ENCODE results near the gene MEGF11.

The MEGF11 gene

DNA sequence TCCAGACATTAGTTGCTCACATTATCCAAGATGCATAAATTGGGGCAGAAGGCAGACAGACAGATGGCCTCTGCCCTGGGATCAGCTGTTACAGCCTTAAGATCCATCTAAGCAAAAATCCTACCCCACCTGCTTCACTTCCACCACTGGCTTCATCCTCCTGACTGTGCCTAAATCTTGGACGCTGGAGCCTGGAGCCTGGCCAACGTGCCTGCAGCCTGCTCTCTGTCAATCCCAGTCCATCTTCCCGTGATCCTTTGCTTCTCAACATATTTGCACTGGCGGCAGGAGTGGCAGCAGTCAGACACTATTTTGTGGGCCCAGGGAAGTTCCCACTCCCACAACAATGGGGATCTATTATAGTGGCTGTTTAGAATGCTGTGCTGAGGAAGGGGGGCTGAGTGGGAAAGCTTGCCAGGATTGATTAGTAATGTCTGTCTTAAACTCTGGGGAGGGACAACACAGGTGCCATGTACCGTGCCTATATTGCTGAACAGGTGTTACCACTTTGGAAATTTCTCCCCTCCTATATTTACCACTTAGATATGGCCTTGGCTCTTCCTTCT lies 121.2 kb downstream of the MEGF11 start:
- Histone ChIP-seq H3K27ac (ENCODE audit: low read depth, low read length) (no peak overlapping the region), H3K27me3 (ENCODE audit: control insufficient read depth in 1 of 2, insufficient read depth in 2 of 2, low read length in 2 of 2) (peaks cover 0 to 4% of the 10 kb centered on the region in 2 donors), H3K9me3 (ENCODE audit: low read length) (no peaks in the 10 kb centered on the region), H3K36me3 (ENCODE audit: insufficient read depth, low read length) (no peaks in the 10 kb centered on the region), H3K4me3 (ENCODE audit: low read depth in 1 of 2, low read length in 2 of 2) (no peak overlapping the region), H3K4me1 (ENCODE audit: insufficient read depth, low read length) (no peaks in the 10 kb centered on the region), H3K9ac (ENCODE audit: low read length) (no peak overlapping the region)

- peaks cover 0 to 4% of the 10 kb centered on the region in 2 donors for H3K27me3 ChIP-seq (ENCODE audit: control insufficient read depth in 1 of 2, insufficient read depth in 2 of 2, low read length in 2 of 2)
- no peak overlapping the region for H3K9ac ChIP-seq (ENCODE audit: low read length)
- H3K27ac ChIP-seq (ENCODE audit: low read depth, low read length): no peak overlapping the region
- H3K9me3 ChIP-seq (ENCODE audit: low read length): no peaks in the 10 kb centered on the region
- H3K4me3 ChIP-seq (ENCODE audit: low read depth in 1 of 2, low read length in 2 of 2): no peak overlapping the region
- no peaks in the 10 kb centered on the region for H3K4me1 ChIP-seq (ENCODE audit: insufficient read depth, low read length)
- no peaks in the 10 kb centered on the region for H3K36me3 ChIP-seq (ENCODE audit: insufficient read depth, low read length)
Observed at GRCh38 chr15:66131831-66132230, 121.7 kb downstream of the MEGF11 start.

- Histone ChIP-seq H3K36me3 (ENCODE audit: insufficient read depth, low read length) (no peaks in the 10 kb centered on the region), H3K27ac (ENCODE audit: low read depth, low read length) (no peak overlapping the region), H3K4me3 (ENCODE audit: low read depth in 1 of 2, low read length in 2 of 2) (no peak overlapping the region), H3K9ac (ENCODE audit: low read length) (no peak overlapping the region), H3K9me3 (ENCODE audit: low read length) (no peaks in the 10 kb centered on the region), H3K4me1 (ENCODE audit: insufficient read depth, low read length) (no peaks in the 10 kb centered on the region), H3K27me3 (ENCODE audit: control insufficient read depth in 1 of 2, insufficient read depth in 2 of 2, low read length in 2 of 2) (peaks cover 0 to 4% of the 10 kb centered on the region in 2 donors)
Observed at GRCh38 chr15:66131200-66131599, 122.3 kb downstream of the MEGF11 start.

DNA sequence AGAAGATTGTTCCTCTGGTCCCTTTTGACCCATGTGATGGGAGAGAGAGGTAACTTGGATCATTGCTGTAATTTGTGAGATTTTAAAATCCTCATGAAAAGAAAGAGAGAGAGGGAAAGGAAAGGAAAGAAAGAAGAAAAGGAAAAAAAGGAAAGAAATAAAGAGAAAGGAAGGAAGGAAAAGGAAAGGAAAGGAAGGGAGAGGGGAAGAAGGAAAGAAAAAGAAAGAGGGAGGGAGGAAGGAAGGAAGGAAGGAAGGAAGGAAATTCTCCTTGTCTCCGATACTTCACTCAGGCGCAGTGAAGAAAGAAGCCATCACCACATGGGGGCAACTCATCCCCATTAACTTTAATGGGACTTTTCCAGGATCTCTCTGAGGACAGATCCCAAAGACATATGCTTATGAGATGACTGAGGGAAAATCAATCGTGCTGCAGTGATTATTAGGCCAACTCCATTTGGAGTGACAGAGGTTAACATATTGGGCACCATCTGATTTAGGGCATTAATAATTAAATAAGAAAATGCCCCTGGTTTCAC lies 123.0 kb downstream of the MEGF11 start:
- no peaks in the 10 kb centered on the region for H3K36me3 ChIP-seq (ENCODE audit: insufficient read depth, low read length)
- H3K9ac ChIP-seq (ENCODE audit: low read length): no peak overlapping the region
- H3K4me1 ChIP-seq (ENCODE audit: insufficient read depth, low read length): no peaks in the 10 kb centered on the region
- no peak overlapping the region for H3K27ac ChIP-seq (ENCODE audit: low read depth, low read length)
- no peaks in the 10 kb centered on the region for H3K9me3 ChIP-seq (ENCODE audit: low read length)
- no peak overlapping the region for H3K4me3 ChIP-seq (ENCODE audit: low read depth in 1 of 2, low read length in 2 of 2)
- H3K27me3 ChIP-seq (ENCODE audit: control insufficient read depth in 1 of 2, insufficient read depth in 2 of 2, low read length in 2 of 2): peaks cover 0 to 4% of the 10 kb centered on the region in 2 donors

DNA sequence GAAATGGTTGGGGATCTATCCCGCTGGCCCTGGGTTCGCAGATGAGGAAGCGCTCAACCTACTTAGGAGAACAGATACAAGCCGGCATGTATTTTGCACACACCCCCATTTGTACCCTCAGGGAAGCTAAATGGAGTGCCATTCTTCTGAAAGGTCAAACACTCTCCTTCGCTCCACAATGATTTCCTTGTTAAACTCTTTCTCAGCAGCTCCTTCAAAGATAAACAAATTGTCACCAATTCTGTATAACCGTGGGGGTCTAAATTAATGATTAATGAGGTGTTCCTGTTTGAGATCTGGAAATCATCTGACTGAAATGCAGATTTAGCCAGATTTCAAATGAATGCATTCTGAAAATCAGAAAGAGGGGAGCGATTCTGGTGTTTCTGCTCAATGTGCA lies 124.0 kb downstream of the MEGF11 start:
- Histone ChIP-seq H3K4me3 (ENCODE audit: low read depth in 1 of 2, low read length in 2 of 2) (no peak overlapping the region), H3K4me1 (ENCODE audit: insufficient read depth, low read length) (no peaks in the 10 kb centered on the region), H3K27ac (ENCODE audit: low read depth, low read length) (no peak overlapping the region), H3K9me3 (ENCODE audit: low read length) (no peaks in the 10 kb centered on the region), H3K27me3 (ENCODE audit: control insufficient read depth in 1 of 2, insufficient read depth in 2 of 2, low read length in 2 of 2) (peaks cover 0 to 4% of the 10 kb centered on the region in 2 donors), H3K36me3 (ENCODE audit: insufficient read depth, low read length) (no peaks in the 10 kb centered on the region), H3K9ac (ENCODE audit: low read length) (no peak overlapping the region)

DNA sequence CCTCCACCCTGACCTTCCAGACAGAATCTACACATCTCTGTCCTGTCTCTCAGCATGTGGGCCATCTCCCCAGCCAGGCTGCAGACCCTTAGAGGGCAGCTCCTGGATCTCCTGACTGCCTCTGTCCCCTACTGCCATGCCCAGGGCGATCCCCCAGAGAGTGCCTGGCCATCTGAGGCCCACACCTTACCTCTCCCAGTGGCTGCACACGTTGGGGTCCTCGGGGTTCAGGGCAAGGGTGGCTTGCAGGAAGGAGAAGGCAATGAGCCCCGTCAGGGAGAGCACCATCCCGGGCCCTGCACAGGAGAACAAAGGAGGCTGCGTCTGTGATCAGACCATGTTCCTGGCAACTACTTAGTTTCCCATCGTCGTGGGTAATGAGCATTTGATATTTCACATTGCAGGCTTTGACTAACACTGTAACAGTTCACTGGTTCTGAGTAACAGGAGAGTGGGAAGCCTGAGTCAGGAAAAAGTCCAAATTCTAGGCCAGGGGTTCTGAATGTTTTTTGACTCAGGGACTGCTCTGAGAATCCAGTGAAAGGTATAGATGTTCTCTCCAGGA lies 125.4 kb downstream of the MEGF11 start:
- H3K9me3 ChIP-seq (ENCODE audit: low read length): no peaks in the 10 kb centered on the region
- no peak overlapping the region for H3K4me3 ChIP-seq (ENCODE audit: low read depth in 1 of 2, low read length in 2 of 2)
- H3K4me1 ChIP-seq (ENCODE audit: insufficient read depth, low read length): no peaks in the 10 kb centered on the region
- H3K9ac ChIP-seq (ENCODE audit: low read length): no peak overlapping the region
- no peak overlapping the region for H3K27ac ChIP-seq (ENCODE audit: low read depth, low read length)
- H3K36me3 ChIP-seq (ENCODE audit: insufficient read depth, low read length): no peaks in the 10 kb centered on the region
- peaks cover 0 to 4% of the 10 kb centered on the region in 2 donors for H3K27me3 ChIP-seq (ENCODE audit: control insufficient read depth in 1 of 2, insufficient read depth in 2 of 2, low read length in 2 of 2)

DNA sequence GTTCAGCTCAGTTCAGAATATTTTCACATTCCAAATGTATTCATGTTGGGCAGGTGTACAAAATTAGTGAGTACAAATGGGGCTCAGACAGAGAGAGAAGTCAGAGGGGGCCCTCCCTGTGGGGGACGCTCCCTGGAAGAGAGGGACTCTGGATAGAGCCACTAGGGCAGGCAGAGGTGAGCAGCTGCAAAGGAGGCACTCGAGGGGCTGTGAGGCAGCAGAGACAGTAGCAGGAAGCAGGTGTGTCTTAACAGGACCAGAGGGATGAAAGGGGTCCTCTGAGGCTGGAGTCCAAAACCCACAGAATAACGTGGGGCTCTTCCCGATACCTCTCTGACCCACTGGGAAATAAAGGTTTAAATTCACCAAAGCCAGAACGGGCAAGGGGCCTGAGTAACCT lies 127.1 kb downstream of the MEGF11 start:
- Histone ChIP-seq H3K36me3 (ENCODE audit: insufficient read depth, low read length) (no peaks in the 10 kb centered on the region), H3K9ac (ENCODE audit: low read length) (no peak overlapping the region), H3K27ac (ENCODE audit: low read depth, low read length) (no peak overlapping the region), H3K27me3 (ENCODE audit: control insufficient read depth in 1 of 2, insufficient read depth in 2 of 2, low read length in 2 of 2) (peaks cover 0 to 4% of the 10 kb centered on the region in 2 donors), H3K9me3 (ENCODE audit: low read length) (no peaks in the 10 kb centered on the region), H3K4me1 (ENCODE audit: insufficient read depth, low read length) (no peaks in the 10 kb centered on the region), H3K4me3 (ENCODE audit: low read depth in 1 of 2, low read length in 2 of 2) (no peak overlapping the region)

GRCh38 chr15:66126031-66126441 lies 127.5 kb downstream of the MEGF11 start:
- Histone ChIP-seq H3K9ac (ENCODE audit: low read length) (no peak overlapping the region), H3K9me3 (ENCODE audit: low read length) (no peaks in the 10 kb centered on the region), H3K4me3 (ENCODE audit: low read depth in 1 of 2, low read length in 2 of 2) (no peak overlapping the region), H3K27me3 (ENCODE audit: control insufficient read depth in 1 of 2, insufficient read depth in 2 of 2, low read length in 2 of 2) (peaks cover 0 to 4% of the 10 kb centered on the region in 2 donors), H3K36me3 (ENCODE audit: insufficient read depth, low read length) (no peaks in the 10 kb centered on the region), H3K4me1 (ENCODE audit: insufficient read depth, low read length) (no peaks in the 10 kb centered on the region), H3K27ac (ENCODE audit: low read depth, low read length) (no peak overlapping the region)

GRCh38 chr15:66124651-66125050 lies 128.9 kb downstream of the MEGF11 start:
- H3K27ac ChIP-seq (ENCODE audit: low read depth, low read length): no peak overlapping the region
- H3K4me3 ChIP-seq (ENCODE audit: low read depth in 1 of 2, low read length in 2 of 2): no peak overlapping the region
- no peaks in the 10 kb centered on the region for H3K36me3 ChIP-seq (ENCODE audit: insufficient read depth, low read length)
- no peaks in the 10 kb centered on the region for H3K4me1 ChIP-seq (ENCODE audit: insufficient read depth, low read length)
- peaks cover 0 to 4% of the 10 kb centered on the region in 2 donors for H3K27me3 ChIP-seq (ENCODE audit: control insufficient read depth in 1 of 2, insufficient read depth in 2 of 2, low read length in 2 of 2)
- H3K9me3 ChIP-seq (ENCODE audit: low read length): no peaks in the 10 kb centered on the region
- no peak overlapping the region for H3K9ac ChIP-seq (ENCODE audit: low read length)

DNA sequence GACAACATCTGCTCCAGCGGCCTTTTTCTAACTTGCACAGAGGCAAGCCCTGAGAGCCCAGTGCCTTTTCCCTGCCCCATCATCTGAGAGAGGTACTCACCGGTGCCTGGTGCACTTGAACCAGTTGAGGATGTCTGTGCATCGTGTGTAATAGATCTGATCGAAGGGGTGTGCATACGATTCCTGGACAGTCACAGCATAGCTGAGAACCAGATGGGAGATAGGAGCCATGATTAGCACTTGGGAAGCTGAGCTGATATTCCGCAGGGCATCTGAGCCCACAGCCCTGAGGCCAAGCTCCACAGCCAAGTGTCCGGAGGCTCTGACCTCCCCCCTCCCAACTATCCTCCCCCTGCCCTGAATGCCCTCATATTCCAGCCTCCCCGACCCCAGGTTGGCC lies 129.8 kb downstream of the MEGF11 start:
- peaks cover 0 to 4% of the 10 kb centered on the region in 2 donors for H3K27me3 ChIP-seq (ENCODE audit: control insufficient read depth in 1 of 2, insufficient read depth in 2 of 2, low read length in 2 of 2)
- no peak overlapping the region for H3K4me3 ChIP-seq (ENCODE audit: low read depth in 1 of 2, low read length in 2 of 2)
- no peaks in the 10 kb centered on the region for H3K9me3 ChIP-seq (ENCODE audit: low read length)
- no peak overlapping the region for H3K27ac ChIP-seq (ENCODE audit: low read depth, low read length)
- H3K36me3 ChIP-seq (ENCODE audit: insufficient read depth, low read length): no peaks in the 10 kb centered on the region
- no peaks in the 10 kb centered on the region for H3K4me1 ChIP-seq (ENCODE audit: insufficient read depth, low read length)
- no peak overlapping the region for H3K9ac ChIP-seq (ENCODE audit: low read length)

GRCh38 chr15:66120422-66120821 lies 133.1 kb downstream of the MEGF11 start:
- Histone ChIP-seq H3K9me3 (ENCODE audit: low read length) (no peaks in the 10 kb centered on the region), H3K27me3 (ENCODE audit: control insufficient read depth in 1 of 2, insufficient read depth in 2 of 2, low read length in 2 of 2) (no peaks in the 10 kb centered on the region)

GRCh38 chr15:66117841-66118240 lies 135.7 kb downstream of the MEGF11 start:
- no peak overlapping the region for H3K9ac ChIP-seq (ENCODE audit: low read length)

More at GRCh38 chr15:66120422-66120821, 133.1 kb downstream of the MEGF11 start:
- H3K9ac ChIP-seq (ENCODE audit: low read length): no peak overlapping the region
- no peaks in the 10 kb centered on the region for H3K4me1 ChIP-seq (ENCODE audit: insufficient read depth, low read length)
- H3K4me3 ChIP-seq (ENCODE audit: low read depth in 1 of 2, low read length in 2 of 2): no peak overlapping the region
- H3K27ac ChIP-seq (ENCODE audit: low read depth, low read length): no peak overlapping the region
- H3K36me3 ChIP-seq (ENCODE audit: insufficient read depth, low read length): no peaks in the 10 kb centered on the region

More at GRCh38 chr15:66117841-66118240, 135.7 kb downstream of the MEGF11 start:
- no peaks in the 10 kb centered on the region for H3K4me1 ChIP-seq (ENCODE audit: insufficient read depth, low read length)
- H3K27ac ChIP-seq (ENCODE audit: low read depth, low read length): no peak overlapping the region
- H3K9me3 ChIP-seq (ENCODE audit: low read length): no peaks in the 10 kb centered on the region
- H3K36me3 ChIP-seq (ENCODE audit: insufficient read depth, low read length): no peaks in the 10 kb centered on the region
- no peak overlapping the region for H3K4me3 ChIP-seq (ENCODE audit: low read depth in 1 of 2, low read length in 2 of 2)
- no peaks in the 10 kb centered on the region for H3K27me3 ChIP-seq (ENCODE audit: control insufficient read depth in 1 of 2, insufficient read depth in 2 of 2, low read length in 2 of 2)

All from muscle layer of colon (tissue), 2 donors.